IPS-NIHi7 (cell line): ENCODE results near the gene MYO18A.
A peak's percentile ranks its signal among the peaks of the same experiment; 100 is the strongest.
"Not testable (repeated sequence)": the region's sequence is repeated elsewhere in the genome, so short reads cannot be mapped to it uniquely, and the experiment has no call there.

Experiments used
- DNase-seq: peaks from one replicate; pipeline ENCODE4 v3.0.0; 2012; ENCODE audit warnings: mixed read lengths; ENCODE audit errors: extremely low spot score

Gene MYO18A

DNA sequence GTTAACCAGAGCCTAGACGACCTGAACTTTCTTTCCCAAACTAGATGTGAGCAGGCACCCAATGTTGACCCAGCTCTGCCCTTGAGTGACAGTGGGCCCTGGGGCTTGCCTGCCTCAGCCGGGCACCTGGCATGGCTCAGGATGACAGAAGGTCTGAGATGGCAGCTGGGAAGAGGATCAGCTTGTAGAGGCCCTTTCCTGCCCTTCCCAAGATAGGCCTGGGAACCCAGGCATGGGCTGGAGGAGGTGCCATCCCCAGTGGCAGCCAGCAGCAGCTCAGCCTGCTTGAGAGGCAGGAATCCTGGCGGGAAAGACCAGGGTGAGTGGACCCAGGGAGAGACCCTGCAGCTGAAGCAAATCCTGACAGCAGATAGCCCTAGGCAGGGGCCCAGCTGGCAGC, 78.2 kb downstream of the MYO18A start:
- DNase-seq, result no peak

DNA sequence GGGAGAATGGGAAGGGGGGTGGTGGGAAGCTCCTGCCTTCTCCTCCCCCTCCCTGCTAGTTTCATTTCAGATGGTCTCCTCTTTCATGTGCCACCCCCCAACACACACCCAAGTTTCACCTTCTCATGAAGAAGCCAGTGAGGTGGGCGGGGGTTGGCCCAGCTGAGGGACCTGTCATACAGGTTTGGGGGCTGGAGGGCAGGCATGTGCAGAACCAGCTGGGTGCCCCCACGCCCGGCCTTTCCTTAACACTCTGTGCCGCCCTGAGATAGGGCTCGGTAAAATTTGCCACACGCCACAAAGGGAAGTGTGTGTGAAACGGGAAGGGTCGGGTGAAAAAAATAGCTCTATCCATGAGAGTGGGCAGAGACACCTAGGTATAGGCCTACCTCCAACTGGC, 79.9 kb downstream of the MYO18A start:
- DNase-seq, result no peak

DNA sequence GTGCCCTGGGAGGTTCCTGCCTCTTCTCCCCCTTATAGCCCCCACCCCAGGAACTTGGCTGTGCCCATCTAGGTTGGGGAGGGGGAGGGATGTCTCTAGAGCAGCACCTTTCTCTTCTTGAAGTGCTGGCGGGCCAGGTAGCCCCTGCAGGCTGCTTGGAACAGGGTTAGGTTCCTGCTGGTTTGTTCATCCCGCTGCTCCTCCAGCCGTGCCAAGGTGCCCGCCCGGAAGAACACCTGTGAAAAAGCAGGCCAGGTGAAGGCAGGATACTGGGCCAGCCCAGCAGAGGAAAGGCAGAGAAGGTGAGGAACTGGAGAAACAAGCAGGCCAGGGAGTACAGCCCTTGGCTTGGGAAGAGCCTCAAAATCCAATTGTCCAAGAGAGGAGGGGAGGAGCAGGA, 80.7 kb downstream of the MYO18A start:
- no peak for DNase-seq

- no peak for DNase-seq
Measured at GRCh38 chr17:29096094-29096493, 84.1 kb downstream of the MYO18A start.

GRCh38 chr17:29095439-29095838, 84.8 kb downstream of the MYO18A start:
- no peak for DNase-seq

DNA sequence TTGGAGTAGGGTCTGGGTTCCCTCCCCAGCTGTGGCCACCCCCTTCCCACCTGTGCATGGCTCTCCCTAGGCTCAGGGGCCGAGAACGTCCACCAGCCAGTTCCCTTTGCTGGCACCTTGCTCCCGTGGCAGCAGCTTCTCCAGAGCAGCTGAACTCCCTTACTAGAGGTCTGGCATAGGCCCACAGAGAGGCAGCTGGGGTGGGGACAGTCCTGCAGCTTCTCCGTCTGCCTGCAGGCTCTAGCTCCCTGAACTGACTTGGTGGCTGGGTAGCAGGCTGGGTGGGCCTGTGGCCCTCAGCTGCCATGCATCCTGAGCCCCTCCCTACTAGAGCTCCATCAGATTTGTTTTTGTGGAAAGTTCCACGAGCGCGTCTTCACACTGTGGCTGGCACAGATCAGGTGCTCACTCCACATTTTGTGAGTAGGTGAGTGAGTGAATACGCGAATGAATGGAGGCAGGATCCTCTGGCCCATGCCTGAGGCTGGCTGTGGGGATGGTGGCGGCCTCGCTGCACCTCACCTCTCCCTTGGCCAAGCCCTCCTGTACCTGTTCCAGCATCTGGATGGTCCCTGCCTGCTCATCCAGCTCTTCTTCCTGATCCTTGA, 86.0 kb downstream of the MYO18A start:
- no peak for DNase-seq

DNA sequence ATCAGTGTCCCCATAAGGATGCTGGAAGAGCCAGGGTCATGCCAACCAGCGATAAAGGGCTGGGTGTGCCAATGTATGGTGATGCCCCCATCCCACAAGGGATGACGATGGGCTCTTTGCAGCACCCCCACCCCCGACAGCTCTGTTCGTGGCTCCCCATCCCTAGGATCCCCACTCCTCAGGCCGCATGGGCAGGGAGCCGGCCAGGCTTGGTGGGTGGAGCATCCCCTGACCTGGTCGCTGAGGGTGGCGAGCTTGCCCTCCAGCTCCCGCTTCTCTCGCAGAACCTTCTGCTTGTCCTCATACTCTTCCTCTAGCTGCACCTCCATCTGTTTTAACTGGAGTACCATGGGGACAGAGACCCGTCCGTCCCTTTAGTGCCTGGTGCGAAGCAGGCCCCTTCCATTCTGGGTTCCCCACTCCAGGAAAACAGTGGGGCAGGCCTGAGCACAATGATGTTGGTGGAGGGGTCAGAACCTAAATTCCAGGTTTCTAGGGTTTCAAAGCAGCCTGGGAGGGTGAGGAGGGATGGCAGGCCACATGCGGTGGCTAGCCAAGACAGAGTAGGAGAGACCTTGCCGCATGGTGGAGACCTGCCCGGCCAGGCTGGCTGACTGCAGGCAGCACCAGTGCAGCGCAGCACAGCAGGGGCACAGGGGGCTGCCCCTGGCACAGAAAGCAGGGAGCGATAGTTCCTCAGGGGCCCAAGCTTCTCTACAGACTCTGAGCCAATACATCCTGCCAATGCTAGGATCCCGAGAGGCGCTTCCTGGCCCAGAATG, 86.9 kb downstream of the MYO18A start:
- DNase-seq, result no peak

DNA sequence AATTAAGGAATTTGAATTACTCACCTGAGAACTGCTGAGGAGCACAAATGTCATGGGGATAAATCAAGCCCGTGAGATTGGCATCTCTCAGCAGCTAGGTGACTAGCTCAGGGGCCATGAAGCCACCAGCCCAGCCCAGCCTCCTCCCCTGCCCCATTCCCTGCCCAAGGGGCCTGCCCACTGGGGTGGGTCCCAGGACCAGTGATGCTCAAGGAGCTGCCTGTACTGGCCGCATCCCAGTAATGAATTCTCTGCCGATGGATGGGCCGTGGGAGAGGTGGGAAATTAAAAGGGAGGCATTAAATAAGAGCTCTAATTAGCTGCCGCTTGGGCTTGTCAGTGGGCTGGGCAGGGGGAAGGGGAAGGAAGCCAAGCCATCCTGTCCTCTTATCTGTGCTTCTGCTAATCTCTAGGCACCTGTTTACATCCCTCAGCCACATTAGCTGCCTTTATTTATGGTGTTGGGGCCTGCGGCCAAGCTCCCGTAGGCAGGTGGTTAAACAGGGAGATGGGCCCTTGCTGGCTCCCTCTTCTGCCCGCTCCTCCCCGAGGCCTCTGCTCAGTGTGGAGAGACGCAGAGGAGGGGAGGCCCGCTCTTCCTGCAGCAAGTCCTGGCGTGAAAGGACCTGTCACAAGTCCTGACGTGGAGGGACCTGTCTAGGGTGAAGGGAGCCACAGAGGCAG, 88.5 kb downstream of the MYO18A start:
- DNase-seq, result no peak

GRCh38 chr17:29090750-29091605, 89.2 kb downstream of the MYO18A start:
- no peak for DNase-seq

GRCh38 chr17:29090108-29090507, 90.1 kb downstream of the MYO18A start:
- no peak for DNase-seq

- DNase-seq, result no peak
Measured at GRCh38 chr17:29089601-29090044, 90.6 kb downstream of the MYO18A start.

DNA sequence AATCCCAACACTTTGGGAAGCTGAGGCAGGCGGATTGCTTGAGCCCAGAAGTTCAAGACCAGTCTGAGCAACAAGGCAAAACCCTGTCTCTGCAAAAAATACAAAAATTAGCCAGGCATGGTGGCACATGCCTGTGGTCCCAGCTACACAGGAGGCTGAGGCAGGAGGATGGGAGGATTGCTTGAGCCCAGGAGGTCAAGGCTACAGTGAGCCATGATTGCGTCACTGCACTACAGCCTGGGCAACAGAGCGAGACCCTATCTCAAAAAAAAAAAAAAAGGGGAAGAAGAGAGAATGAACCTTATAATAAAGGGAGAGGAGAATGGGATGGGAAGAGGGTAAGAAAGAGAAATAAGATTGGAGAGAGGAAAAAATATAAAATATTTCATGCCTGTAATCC, 91.4 kb downstream of the MYO18A start:
- DNase-seq, result not testable (repeated sequence)

- DNase-seq, result peak; percentile 78
Measured at GRCh38 chr17:29086628-29087332, 93.4 kb downstream of the MYO18A start.

- DNase-seq, result no peak
Measured at GRCh38 chr17:29085223-29085622, 95.0 kb downstream of the MYO18A start.

- DNase-seq, result no peak
Measured at GRCh38 chr17:29084541-29085146, 95.6 kb downstream of the MYO18A start.

DNA sequence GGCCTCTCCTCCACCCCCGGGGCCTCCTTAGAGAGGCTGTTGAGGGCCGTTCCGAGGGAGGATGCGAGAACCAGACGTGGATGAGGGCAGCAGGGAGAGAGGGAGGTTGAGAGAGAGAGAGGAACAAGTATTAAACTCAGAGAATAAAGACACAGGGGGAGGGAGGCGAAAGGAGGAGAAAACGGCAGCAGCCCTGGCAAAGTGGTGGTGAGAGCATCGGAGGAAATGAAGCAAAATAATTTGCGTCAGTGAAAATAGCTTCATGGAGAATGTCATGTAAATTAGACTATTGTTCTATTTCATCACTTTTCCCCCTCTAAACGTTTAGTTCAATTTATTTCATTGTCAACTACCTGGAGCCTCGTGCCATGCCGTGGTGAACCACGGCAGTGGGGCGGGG, 99.2 kb downstream of the MYO18A start:
- no peak for DNase-seq

GRCh38 chr17:29080323-29080722, 99.9 kb downstream of the MYO18A start:
- DNase-seq, result no peak

GRCh38 chr17:29079887-29080286, 100.3 kb downstream of the MYO18A start:
- DNase-seq, result no peak

GRCh38 chr17:29079433-29079832, 100.8 kb downstream of the MYO18A start:
- no peak for DNase-seq

- DNase-seq, result no peak
Measured at GRCh38 chr17:29078183-29079045, 101.8 kb downstream of the MYO18A start.
